GM19239 (cell line): ENCODE measurements around the gene DROSHA.

Source experiments
- DNase-seq: peaks from one replicate; pipeline ENCODE4 v3.0.0; 2011; ENCODE audit warnings: low spot score; ENCODE audit not compliant: insufficient read length
- FAIRE-seq: peaks from 2 replicates; lab custom pipeline; 2011; peaks lifted over from hg19 to GRCh38; lab: Jason Lieb, UNC

DROSHA gene

DNA sequence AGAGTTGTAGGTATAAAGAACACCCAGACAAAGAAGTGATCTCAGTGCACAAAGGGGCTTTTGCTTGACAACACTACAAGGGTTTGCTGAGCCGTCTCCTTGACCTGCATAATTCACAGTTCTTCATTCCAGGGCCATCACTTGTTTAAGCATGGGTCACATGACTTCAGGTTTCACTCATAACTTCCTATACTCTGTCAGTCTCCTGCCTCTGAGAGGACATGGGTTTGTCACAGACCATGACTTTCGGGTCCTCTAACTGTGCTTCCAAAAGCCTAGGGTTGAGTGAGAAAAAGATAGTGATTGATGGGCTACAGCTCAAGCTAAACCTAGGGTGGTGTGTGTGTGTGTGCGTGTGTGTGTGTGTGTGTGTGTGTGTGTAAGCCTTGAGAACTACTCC lies 172.1 kb downstream of the DROSHA start:
- FAIRE-seq (no peak), DNase-seq (no peak)

DNA sequence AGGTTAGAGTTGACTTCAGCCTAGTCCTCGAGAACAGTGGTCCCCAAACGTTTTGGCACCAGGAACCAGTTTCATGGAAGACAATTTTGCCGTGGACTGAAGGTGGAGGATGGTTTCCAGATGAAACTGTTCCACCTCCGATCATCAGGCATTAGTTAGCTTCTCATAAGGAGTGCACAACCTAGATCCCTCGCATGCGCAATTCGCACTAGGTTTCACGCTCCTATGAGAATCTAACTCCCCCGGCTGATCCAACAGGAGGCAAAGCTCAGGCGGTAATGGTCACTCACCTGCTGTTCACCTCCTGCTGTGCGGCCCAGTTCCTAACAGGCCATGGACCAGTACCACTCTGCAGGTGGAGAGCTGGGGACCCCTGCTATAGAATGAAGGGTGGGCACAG lies 174.9 kb downstream of the DROSHA start:
- FAIRE-seq (no peak), DNase-seq (no peak)

DNA sequence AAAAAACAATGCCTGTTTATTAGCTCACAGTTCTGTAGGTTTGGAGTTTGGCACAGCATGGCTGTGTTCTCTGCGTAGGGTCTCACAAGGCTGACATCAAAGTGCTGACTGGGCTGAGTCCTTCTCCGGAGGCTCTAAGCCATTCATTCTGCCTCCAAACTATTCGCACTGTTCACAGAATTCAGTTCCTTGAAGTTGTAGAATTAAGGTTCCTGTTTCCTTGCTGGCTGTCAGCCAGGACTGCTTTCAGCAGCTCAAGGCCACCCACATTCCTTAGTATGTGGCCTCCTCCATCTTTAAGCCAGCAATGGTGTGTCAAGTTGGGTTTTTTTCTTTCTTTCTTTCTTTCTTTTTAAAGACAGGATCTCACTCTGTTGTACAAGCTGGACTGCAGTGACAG lies 176.6 kb downstream of the DROSHA start:
- DNase-seq (no peak), FAIRE-seq (no peak)
